Activated T-cell treated with anti-CD3 and anti-CD28 coated beads, Interleukin-2, amount 50 U/mL, for 24 hours (primary cell): Measurements from ENCODE around the gene SRPK2.
"Not testable (repeated sequence)": the region's sequence is repeated elsewhere in the genome, so short reads cannot be mapped to it uniquely, and the experiment has no call there.

Source experiments
- DNase-seq: peaks from one replicate; pipeline ENCODE4 v3.0.0-alpha.2; 2020
- H3K27ac Mint-ChIP-seq: 2 replicates; pipeline ENCODE4 v1.8.0; 2020; ENCODE audit warnings: mild to moderate bottlenecking, mixed read lengths
- H3K27me3 Mint-ChIP-seq: 2 replicates; pipeline ENCODE4 v1.8.0; 2020; ENCODE audit warnings: mixed read lengths
- H3K36me3 Mint-ChIP-seq: 2 replicates; pipeline ENCODE4 v1.8.0; 2020; ENCODE audit warnings: low read depth, mixed read lengths
- H3K4me1 Mint-ChIP-seq: 2 replicates; pipeline ENCODE4 v1.8.0; 2020; ENCODE audit warnings: low read depth, mixed read lengths
- H3K4me3 Mint-ChIP-seq: 2 replicates; pipeline ENCODE4 v1.8.0; 2020; ENCODE audit warnings: mild to moderate bottlenecking, moderate library complexity, mixed read lengths
- H3K9me3 Mint-ChIP-seq: 2 replicates; pipeline ENCODE4 v1.8.0; 2020; ENCODE audit warnings: mixed read lengths

SRPK2 gene

GRCh38 chr7:105360149-105360548, 28.6 kb downstream of the SRPK2 start:
- H3K27me3 Mint-ChIP-seq, H3K9me3 Mint-ChIP-seq, H3K4me3 Mint-ChIP-seq, H3K27ac Mint-ChIP-seq, DNase-seq: not testable (repeated sequence)
- Mint-ChIP-seq H3K36me3 (peaks cover 29% of the 10 kb centered on the region), H3K4me1 (peaks cover 26% of the 10 kb centered on the region)

DNA sequence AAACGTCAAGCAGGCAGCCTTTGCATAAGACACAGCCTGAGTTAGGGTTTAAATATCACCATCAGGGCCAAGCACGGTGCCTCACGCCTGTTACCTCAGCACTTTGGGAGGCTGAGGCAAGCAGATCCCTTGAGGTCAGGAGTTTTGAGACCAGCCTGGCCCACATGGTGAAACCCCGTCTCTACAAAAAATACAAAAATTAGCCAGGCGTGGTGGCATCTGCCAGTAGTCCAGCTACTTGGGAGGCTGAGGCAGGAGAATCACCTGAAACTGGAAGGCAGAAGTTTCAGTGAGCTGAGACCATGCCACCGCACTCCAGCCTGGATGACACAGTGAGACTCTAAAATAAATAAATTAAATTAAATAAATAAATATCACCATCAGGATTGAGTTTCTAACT, 33.0 kb downstream of the SRPK2 start:
- Mint-ChIP-seq H3K36me3 (peaks cover 2% of the 10 kb centered on the region), H3K4me1 (peaks cover 64% of the 10 kb centered on the region), H3K9me3 (no peaks in the 10 kb centered on the region), H3K4me3 (no peak overlapping the region), H3K27ac (no peak overlapping the region), H3K27me3 (no peaks in the 10 kb centered on the region)
- no peak for DNase-seq

DNA sequence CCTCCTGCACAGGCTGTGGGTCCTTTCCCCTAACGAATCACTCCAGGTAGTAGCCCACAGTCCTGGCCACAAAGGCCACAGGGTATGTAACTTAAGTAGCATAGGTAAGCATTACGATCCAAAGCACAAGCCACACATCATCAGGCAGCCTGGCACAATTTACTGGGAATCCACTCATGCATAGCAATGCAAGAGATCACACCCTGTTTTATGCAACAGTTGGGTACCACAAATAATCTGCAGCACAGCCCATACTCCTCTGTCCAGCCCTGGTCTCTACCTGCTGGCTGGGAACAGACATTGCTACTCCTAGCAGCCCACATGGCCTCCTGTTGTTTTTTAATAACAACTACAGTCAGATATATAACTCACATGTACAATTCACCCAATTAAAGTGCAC, 34.3 kb downstream of the SRPK2 start:
- no peaks in the 10 kb centered on the region for H3K9me3 Mint-ChIP-seq
- no peak overlapping the region for H3K4me3 Mint-ChIP-seq
- H3K27me3 Mint-ChIP-seq, result no peaks in the 10 kb centered on the region
- H3K4me1 Mint-ChIP-seq, result peaks cover 66% of the 10 kb centered on the region
- H3K27ac Mint-ChIP-seq, result peak overlapping the region; percentile 47
- no peaks in the 10 kb centered on the region for H3K36me3 Mint-ChIP-seq
- no peak for DNase-seq

- Mint-ChIP-seq H3K9me3 (no peaks in the 10 kb centered on the region), H3K36me3 (no peaks in the 10 kb centered on the region), H3K27me3 (no peaks in the 10 kb centered on the region), H3K4me1 (peaks cover 64% of the 10 kb centered on the region), H3K27ac (peak overlapping the region; percentile 47), H3K4me3 (no peak overlapping the region)
- DNase-seq, result no peak
Observed at GRCh38 chr7:105353752-105354328, 34.9 kb downstream of the SRPK2 start.

GRCh38 chr7:105352901-105353668, 35.6 kb downstream of the SRPK2 start:
- H3K27me3 Mint-ChIP-seq, result no peaks in the 10 kb centered on the region
- H3K4me3 Mint-ChIP-seq, result no peak overlapping the region
- no peak for DNase-seq
- H3K36me3 Mint-ChIP-seq, result no peaks in the 10 kb centered on the region
- H3K27ac Mint-ChIP-seq, result peak overlapping the region; percentile 89
- H3K4me1 Mint-ChIP-seq, result peaks cover 64% of the 10 kb centered on the region
- H3K9me3 Mint-ChIP-seq, result no peaks in the 10 kb centered on the region

DNA sequence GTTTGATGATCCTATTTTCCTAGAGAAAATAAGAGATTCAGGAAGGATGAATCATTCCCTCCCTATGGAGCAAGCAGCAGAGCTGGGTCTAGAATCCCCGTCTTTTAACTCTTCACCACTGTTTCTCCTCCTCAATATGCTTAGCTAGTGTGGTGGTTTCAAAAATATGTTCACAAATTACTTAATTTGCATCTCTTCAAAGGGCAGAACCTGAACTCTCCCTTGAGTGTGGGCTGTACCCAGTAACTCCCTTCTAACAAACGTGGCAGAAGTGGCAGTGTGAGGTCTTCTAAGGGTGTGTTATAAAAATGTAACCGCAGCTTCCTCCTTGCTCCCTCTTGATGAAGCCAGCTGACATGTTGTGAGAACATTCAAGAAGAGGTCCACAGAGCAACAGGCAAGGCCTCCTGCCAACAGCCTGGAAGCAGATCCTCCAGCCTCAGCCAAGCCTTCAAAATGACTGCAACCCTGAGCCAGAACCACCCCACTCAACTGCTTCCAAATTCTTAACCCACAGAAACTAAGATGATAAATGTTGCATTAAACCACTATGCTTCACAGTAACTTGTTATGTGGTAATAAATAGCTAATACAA, 36.6 kb downstream of the SRPK2 start:
- peak; percentile 63 for DNase-seq
- Mint-ChIP-seq H3K4me3 (peak overlapping the region; percentile 47), H3K36me3 (no peaks in the 10 kb centered on the region), H3K4me1 (peaks cover 68% of the 10 kb centered on the region), H3K27ac (peak overlapping the region; percentile 89), H3K9me3 (no peaks in the 10 kb centered on the region), H3K27me3 (no peaks in the 10 kb centered on the region)

DNA sequence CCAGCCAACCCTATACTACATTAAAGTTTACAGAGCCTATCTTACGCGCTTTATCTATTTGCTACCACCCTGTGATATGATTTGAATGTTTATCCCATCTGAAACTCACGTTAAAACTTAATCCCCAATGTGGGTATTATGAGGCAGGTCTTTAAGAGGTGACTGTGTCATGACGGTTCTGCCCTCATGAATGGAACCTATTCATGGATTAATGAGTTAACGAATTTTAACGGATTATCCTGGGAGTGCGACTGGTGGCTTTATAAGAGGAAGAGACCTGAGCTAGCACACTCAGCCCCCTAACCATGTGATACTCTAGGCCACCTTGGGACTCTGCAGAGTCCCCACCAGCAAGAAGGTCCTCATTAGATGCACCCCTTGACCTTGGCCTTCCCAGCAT, 37.8 kb downstream of the SRPK2 start:
- H3K9me3 Mint-ChIP-seq, result no peaks in the 10 kb centered on the region
- peak overlapping the region; percentile 14 for H3K27ac Mint-ChIP-seq
- no peak for DNase-seq
- no peaks in the 10 kb centered on the region for H3K27me3 Mint-ChIP-seq
- H3K4me3 Mint-ChIP-seq, result no peak overlapping the region
- no peaks in the 10 kb centered on the region for H3K36me3 Mint-ChIP-seq
- peaks cover 74% of the 10 kb centered on the region for H3K4me1 Mint-ChIP-seq

GRCh38 chr7:105348177-105348576, 40.5 kb downstream of the SRPK2 start:
- H3K36me3 Mint-ChIP-seq, H3K9me3 Mint-ChIP-seq, H3K27me3 Mint-ChIP-seq, H3K4me3 Mint-ChIP-seq, DNase-seq, H3K27ac Mint-ChIP-seq: not testable (repeated sequence)
- H3K4me1 Mint-ChIP-seq, result peaks cover 70% of the 10 kb centered on the region

GRCh38 chr7:105346593-105347322, 42.0 kb downstream of the SRPK2 start:
- Mint-ChIP-seq H3K9me3 (no peaks in the 10 kb centered on the region), H3K4me3 (no peak overlapping the region), H3K36me3 (no peaks in the 10 kb centered on the region), H3K27me3 (no peaks in the 10 kb centered on the region), H3K27ac (peak overlapping the region; percentile 50), H3K4me1 (peaks cover 65% of the 10 kb centered on the region)
- DNase-seq, result no peak

DNA sequence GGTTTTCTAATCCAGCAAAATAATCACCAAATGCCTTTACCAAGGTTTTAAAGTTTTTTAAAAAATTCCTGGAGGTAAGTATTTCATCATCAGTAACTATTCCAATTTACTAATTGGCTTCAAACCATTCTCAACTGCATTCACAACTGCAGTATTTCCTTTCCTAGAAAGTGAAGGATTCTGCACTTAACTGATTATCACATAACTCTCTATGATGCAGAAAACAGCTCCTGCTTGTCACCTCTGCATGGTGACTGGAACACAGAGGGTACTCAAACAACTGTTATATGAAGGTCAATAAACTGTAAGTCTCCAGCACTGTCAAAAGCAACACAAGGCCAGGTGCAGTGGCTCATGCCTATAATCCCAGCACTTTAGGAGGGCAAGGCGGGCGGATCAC, 42.6 kb downstream of the SRPK2 start:
- DNase-seq, result no peak
- H3K4me1 Mint-ChIP-seq, result peaks cover 62% of the 10 kb centered on the region
- no peaks in the 10 kb centered on the region for H3K9me3 Mint-ChIP-seq
- H3K27ac Mint-ChIP-seq, result peak overlapping the region; percentile 50
- no peaks in the 10 kb centered on the region for H3K36me3 Mint-ChIP-seq
- no peak overlapping the region for H3K4me3 Mint-ChIP-seq
- no peaks in the 10 kb centered on the region for H3K27me3 Mint-ChIP-seq

DNA sequence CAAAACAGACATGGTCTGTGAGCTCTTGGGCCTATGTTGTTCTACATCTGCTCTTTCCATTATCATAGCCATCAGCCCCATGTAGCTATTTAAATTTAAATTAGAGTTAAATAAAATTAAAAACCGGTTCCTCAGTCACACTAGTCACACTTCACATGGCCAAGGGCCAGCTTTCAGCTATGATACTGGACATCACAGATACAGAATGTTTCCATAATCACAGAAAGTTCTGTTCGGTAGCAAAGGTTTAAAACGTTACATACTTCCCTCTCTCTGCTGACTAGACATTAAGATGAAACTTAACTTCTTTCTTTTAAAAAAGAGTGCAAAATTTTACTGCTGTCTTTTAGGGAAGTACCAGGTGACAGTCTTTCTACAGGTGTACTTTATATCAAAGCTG, 43.0 kb downstream of the SRPK2 start:
- no peak for DNase-seq
- Mint-ChIP-seq H3K36me3 (no peaks in the 10 kb centered on the region), H3K27ac (no peak overlapping the region), H3K27me3 (no peaks in the 10 kb centered on the region), H3K9me3 (no peaks in the 10 kb centered on the region), H3K4me1 (peaks cover 61% of the 10 kb centered on the region), H3K4me3 (no peak overlapping the region)

- peaks cover 60% of the 10 kb centered on the region for H3K4me1 Mint-ChIP-seq
- no peaks in the 10 kb centered on the region for H3K27me3 Mint-ChIP-seq
- DNase-seq, result no peak
- no peaks in the 10 kb centered on the region for H3K36me3 Mint-ChIP-seq
- H3K9me3 Mint-ChIP-seq, result no peaks in the 10 kb centered on the region
- peak overlapping the region; percentile 53 for H3K27ac Mint-ChIP-seq
- H3K4me3 Mint-ChIP-seq, result no peak overlapping the region
Observed at GRCh38 chr7:105345003-105345402, 43.7 kb downstream of the SRPK2 start.

GRCh38 chr7:105339404-105340323, 49.1 kb downstream of the SRPK2 start:
- Mint-ChIP-seq H3K4me1 (peaks cover 28% of the 10 kb centered on the region), H3K4me3 (no peak overlapping the region), H3K27ac (peak overlapping the region; percentile 34), H3K36me3 (no peaks in the 10 kb centered on the region), H3K9me3 (no peaks in the 10 kb centered on the region), H3K27me3 (no peaks in the 10 kb centered on the region)
- DNase-seq, result no peak

DNA sequence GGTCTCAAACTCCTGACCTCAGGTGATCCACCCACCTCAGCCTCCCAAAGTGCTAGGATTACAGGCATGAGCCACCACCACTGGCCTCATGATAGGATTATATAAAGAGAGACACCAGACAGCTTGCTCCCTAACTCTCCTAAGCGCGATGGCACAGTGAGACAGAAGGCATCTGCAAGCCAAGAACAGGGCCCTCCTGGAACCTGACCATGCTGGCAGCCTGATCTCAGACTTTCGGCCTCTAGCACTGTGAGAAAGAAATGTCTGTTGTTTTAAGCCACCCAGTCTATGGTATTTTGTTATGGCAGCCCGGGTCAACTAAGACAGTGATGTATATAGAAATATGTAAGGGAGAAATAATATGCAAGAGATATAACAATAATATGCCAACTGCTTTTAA, 51.2 kb downstream of the SRPK2 start:
- H3K36me3 Mint-ChIP-seq, result no peaks in the 10 kb centered on the region
- no peaks in the 10 kb centered on the region for H3K9me3 Mint-ChIP-seq
- no peak for DNase-seq
- H3K4me3 Mint-ChIP-seq, result no peak overlapping the region
- H3K4me1 Mint-ChIP-seq, result peaks cover 15% of the 10 kb centered on the region
- no peaks in the 10 kb centered on the region for H3K27me3 Mint-ChIP-seq
- no peak overlapping the region for H3K27ac Mint-ChIP-seq
